Inferior parietal cortex (tissue), 1 donor: ENCODE data around the gene TTLL11.
"Not testable (repeated sequence)": the region's sequence is repeated elsewhere in the genome, so short reads cannot be mapped to it uniquely, and the experiment has no call there.

Source experiments
- DNase-seq: peaks from one replicate; pipeline ENCODE4 v3.0.0-alpha.2; 2016; ENCODE audit errors: extremely low spot score

TTLL11 gene

GRCh38 chr9:122001491-122002201 is 91.5 kb downstream of the TTLL11 start:
- DNase-seq = no peak

- not testable (repeated sequence) for DNase-seq
Observed at GRCh38 chr9:122000526-122000925, 92.6 kb downstream of the TTLL11 start.

GRCh38 chr9:121999556-121999955 is 93.6 kb downstream of the TTLL11 start:
- no peak for DNase-seq

- no peak for DNase-seq
Observed at GRCh38 chr9:121998513-121999049, 94.5 kb downstream of the TTLL11 start.

GRCh38 chr9:121997791-121998190 is 95.3 kb downstream of the TTLL11 start:
- DNase-seq = no peak

- no peak for DNase-seq
Observed at GRCh38 chr9:121996783-121997182, 96.3 kb downstream of the TTLL11 start.

- DNase-seq = no peak
Observed at GRCh38 chr9:121995997-121996396, 97.1 kb downstream of the TTLL11 start.

- DNase-seq = peak; percentile 91
Observed at GRCh38 chr9:121992571-121993212, 100.4 kb downstream of the TTLL11 start.

- no peak for DNase-seq
Observed at GRCh38 chr9:121991307-121991661, 101.8 kb downstream of the TTLL11 start.

- DNase-seq = no peak
Observed at GRCh38 chr9:121990600-121991306, 102.4 kb downstream of the TTLL11 start.

GRCh38 chr9:121989010-121989409 is 104.1 kb downstream of the TTLL11 start:
- DNase-seq = no peak

- DNase-seq = no peak
Observed at GRCh38 chr9:121987314-121987713, 105.8 kb downstream of the TTLL11 start.

GRCh38 chr9:121985792-121986494 is 107.2 kb downstream of the TTLL11 start:
- DNase-seq = no peak

GRCh38 chr9:121984726-121985402 is 108.2 kb downstream of the TTLL11 start:
- no peak for DNase-seq

GRCh38 chr9:121983736-121984135 is 109.4 kb downstream of the TTLL11 start:
- no peak for DNase-seq

- no peak for DNase-seq
Observed at GRCh38 chr9:121981118-121981883, 111.8 kb downstream of the TTLL11 start.

- DNase-seq = not testable (repeated sequence)
Observed at GRCh38 chr9:121980665-121981064, 112.4 kb downstream of the TTLL11 start.

GRCh38 chr9:121979736-121980135 is 113.4 kb downstream of the TTLL11 start:
- DNase-seq = no peak

GRCh38 chr9:121976751-121977150 is 116.4 kb downstream of the TTLL11 start:
- no peak for DNase-seq

- no peak for DNase-seq
Observed at GRCh38 chr9:121975801-121976277, 117.3 kb downstream of the TTLL11 start.
